Suppressor macrophage treated with lipopolysaccharide for 1 hour (primary cell): ENCODE measurements around the gene BPI.
"Not testable (repeated sequence)": the region's sequence is repeated elsewhere in the genome, so short reads cannot be mapped to it uniquely, and the experiment has no call there.

Source experiments
- DNase-seq, 3 donors: peaks; one replicate each; pipeline ENCODE4 v3.0.0-alpha.2; 2020 to 2022

BPI gene

DNA sequence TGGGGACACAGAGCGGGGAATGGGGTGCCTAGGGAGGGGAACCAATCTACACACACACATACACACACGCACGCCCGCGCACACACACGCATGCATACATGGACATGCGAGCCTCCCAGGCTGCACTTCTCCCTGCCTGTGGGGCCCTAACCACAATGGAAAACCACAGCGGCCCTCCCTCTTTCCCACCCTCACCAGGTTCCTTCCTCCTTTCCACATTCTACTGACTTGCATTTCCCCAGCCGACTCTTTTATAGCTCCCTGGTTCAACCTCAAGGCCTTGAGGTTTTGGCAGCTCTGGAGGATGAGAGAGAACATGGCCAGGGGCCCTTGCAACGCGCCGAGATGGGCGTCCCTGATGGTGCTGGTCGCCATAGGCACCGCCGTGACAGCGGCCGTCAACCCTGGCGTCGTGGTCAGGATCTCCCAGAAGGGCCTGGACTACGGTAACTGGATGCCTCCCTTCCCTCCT is at the start of gene BPI:
Gene BPI (plus strand): TSS at position 249 of the 472 bp plus-strand sequence. CDS start 68 bp downstream, at position 317.
- peak; percentile 76 to 81 (median 77) for DNase-seq

GRCh38 chr20:38254621-38255020 is 49.3 kb upstream of the BPI start:
- not testable (repeated sequence) for DNase-seq

DNA sequence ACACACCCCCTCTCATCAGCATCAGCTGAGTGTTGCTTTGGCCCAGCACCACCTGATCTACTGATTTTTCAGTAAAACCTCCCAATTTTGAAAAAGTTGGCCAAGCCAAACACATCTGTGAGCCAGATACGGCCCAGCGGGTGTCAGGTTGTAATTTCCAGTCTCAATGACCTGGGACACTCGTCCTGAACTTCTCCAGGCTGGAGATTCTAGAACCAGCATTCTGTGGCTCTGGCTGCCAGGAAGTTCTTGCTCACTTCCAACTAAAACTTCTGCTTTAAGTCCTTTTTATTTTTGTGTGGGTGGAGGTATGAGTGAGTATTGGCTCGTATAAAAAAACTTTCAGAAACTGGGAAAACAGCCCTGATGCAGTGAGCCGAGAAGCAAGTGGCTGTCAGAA is 48.6 kb upstream of the BPI start:
- DNase-seq, result peak; percentile 60 to 87 (median 79)

- no peak for DNase-seq
Observed at GRCh38 chr20:38256021-38256420, 47.9 kb upstream of the BPI start.

GRCh38 chr20:38256966-38257365 is 47.0 kb upstream of the BPI start:
- DNase-seq, result no peak

DNA sequence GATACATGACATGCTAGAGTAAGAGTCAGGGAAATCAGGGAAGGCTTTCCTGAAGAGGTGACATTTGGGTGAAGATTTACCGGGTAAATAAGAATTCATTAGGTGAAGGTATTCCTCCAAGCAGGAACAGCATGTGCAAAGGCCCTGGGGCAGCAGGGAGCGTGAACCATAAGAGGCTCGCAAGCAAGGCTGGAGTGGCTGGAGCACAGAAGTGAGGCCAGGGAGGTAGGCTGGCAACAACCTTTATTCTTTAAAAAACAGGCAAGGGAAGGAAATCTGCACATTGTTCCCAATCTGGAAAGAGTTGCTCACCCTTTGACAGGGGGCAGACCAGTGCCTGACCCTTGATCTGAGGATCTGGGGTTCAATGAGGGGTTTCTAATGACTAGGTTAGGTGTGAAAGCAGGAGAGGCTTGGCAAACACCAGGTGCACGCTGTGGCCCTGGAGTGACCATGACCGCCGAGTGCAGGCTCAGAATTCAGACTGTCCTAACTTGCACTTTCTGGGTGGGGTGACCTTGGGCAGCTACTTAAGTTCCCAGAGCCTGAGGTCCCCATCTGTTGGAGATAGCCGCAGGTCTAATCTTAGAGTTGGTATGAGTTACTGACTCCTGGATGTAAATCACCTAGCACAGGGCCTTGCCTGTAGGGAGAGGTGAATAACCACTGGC is 45.3 kb upstream of the BPI start:
- DNase-seq, result no peak

DNA sequence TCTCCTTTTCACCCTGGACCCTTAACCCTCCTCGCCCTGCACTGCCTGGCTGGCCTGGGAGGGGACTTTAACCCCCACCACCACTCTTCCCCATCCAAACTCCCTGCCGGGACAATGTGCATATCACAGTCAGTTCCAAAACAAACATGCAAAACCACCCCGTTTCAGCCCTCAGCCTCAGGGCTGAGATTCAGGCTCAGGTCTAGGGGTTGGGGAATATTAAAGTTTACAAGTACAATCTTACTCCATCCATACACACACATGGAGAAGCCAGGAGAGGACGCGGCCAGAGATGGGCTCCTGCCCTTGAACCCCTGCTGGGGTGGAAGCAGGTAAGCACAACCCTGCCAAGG is 44.0 kb upstream of the BPI start:
- DNase-seq, result no peak

DNA sequence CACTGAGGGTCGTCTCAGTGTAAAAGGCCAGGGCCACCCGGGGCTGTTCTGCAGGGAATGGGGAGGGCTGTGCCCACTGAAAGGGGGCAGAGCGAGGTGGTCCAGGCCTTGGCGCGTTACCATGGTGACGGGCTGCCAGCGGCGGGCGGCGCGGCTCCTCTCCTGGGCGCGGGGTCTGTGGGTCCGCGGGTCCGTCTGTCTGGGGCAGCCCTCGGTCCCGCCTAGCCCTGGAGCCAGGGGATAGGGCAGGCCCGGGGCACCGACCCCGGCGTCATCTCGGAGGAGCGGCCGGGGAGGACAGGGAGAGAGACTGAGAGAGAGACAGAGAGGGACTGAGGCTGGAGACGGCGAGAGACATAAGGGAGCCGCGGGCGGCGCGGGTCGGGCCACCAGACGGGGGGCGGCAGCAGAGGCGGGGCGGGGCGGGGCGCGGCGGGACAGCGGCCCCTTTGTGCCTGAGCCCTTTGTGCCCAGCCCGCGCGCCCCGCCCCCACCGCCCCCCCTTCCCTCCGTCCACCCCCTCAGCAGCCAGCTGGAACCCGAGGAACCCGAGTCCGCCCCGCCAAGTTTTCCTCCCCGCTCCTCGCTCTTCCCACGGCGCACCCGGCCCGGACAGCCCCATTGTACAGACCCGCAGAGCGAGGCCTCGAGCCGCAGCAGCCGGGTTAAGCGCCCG is 43.4 kb upstream of the BPI start, which contains the start of gene KIAA1755:
Gene KIAA1755 (minus strand): TSS at position 358 of the 676 bp plus-strand sequence. CDS start 235 bp downstream, at position 123.
- peak in 1 of 3 donors; percentile 18 for DNase-seq

DNA sequence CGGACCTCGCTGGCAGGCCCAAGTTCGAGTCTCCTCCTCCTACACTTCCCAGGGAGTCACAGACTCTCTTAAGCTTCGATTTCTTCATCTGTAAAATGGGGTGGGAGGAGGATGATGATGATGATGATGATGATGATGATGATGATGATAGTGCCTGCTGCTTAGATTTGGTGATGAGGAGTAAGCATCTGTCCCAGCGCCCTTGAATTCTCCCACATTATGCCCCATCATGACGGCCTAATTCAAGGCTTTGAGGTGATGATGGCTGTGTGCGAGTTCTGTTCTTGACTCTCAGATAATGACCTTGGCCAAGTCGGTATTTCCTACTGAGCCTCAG is 42.9 kb upstream of the BPI start:
- no peak for DNase-seq

- no peak for DNase-seq
Observed at GRCh38 chr20:38262931-38263330, 41.0 kb upstream of the BPI start.

GRCh38 chr20:38266426-38266825 is 37.5 kb upstream of the BPI start:
- peak; percentile 42 to 65 (median 48) for DNase-seq

DNA sequence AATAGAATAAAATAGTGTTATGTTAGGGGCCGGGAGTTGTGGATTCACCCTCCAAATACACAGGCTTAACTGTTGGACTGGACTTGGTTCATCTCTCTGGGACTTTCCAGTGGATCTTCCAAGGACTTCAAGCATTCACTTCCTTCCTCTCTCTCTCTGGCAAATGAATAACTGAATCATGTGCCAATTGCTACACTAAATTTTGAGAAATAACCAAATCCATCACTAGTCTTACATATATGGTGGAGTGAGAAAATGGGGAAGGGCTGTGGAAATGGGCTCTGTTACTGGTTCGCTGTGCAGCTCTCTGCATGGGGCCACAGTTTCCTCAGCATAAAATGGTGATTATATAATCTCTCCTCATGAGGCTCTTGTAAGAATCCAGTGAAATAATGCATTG is 36.7 kb upstream of the BPI start:
- peak; percentile 74 to 96 (median 91) for DNase-seq

GRCh38 chr20:38267901-38268514 is 35.9 kb upstream of the BPI start:
- no peak for DNase-seq

DNA sequence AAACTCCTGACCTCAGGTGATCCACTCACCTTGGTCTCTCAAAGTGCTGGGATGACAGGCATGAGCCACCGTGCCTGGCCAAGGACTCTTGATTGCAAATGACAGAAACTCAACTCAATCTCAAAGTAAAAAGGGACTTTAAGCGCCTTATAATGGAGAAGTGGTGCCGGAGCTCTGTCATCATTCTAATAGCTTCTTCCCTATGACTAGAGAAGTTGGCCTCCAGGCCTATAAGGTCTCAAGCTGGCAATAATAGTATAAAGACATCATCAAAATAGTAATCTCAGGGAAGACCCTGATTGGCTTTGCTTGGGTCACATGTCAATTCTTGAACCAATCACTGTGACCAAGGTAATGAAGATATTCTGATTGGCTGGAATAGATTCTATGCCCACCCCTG is 34.9 kb upstream of the BPI start:
- DNase-seq, result peak; percentile 39 to 61 (median 55)

GRCh38 chr20:38269715-38270114 is 34.2 kb upstream of the BPI start:
- DNase-seq, result no peak

GRCh38 chr20:38270869-38271605 is 32.9 kb upstream of the BPI start:
- DNase-seq, result peak; percentile 83 to 95 (median 87)

GRCh38 chr20:38271608-38272120 is 32.3 kb upstream of the BPI start:
- no peak for DNase-seq

DNA sequence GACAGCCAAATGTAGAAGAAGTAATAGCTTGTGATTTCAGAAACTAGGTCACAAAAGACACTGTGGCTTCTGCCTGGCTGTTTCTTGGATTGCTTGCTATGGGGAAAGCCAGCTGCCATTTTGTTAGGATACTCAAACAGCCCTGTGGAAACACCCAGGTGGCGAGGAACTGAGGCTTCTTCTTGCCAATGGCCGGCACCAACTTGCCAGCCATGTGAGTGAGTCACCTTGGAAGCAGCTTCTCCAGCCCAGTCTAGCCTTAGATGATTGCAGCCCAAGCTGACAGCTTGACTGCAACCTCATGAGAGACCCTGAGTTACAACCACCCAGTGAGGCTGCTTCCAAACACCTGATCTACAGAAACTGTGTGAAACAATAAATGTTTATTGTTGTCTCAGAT is 31.6 kb upstream of the BPI start:
- DNase-seq, result no peak

GRCh38 chr20:38272961-38273360 is 31.0 kb upstream of the BPI start:
- no peak for DNase-seq

- DNase-seq, result peak; percentile 71 to 87 (median 86)
Observed at GRCh38 chr20:38275815-38276550, 28.0 kb upstream of the BPI start.

DNA sequence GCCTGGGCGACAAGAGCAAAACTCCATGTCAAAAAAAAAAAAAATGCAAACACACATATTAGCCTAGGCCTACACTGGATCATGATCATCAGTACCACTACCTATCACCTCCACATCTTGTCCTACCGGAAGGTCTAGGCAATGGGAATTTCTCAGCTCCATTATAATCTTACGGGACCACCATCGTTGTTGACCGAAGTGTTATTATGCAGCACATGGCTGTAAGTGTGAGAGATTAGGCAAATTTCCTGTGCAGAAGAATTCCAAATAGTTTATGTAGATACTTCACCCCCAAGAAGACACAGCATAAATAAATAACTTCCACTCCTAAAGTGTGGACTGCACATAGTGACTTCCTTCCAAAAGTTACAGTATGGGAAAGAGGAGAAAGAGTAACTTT is 26.7 kb upstream of the BPI start:
- DNase-seq, result no peak

GRCh38 chr20:38277691-38278090 is 26.3 kb upstream of the BPI start:
- DNase-seq, result no peak
